GM12874 (cell line): ENCODE data around the gene SSBP2.

ENCODE experiments used
- CTCF ChIP-seq: IDR thresholded peaks from 2 replicates; pipeline ENCODE4 v1.5.1; 2011; ENCODE audit warnings: low read depth, mild to moderate bottlenecking, control low read depth, low read length, moderate library complexity; ENCODE audit not compliant: insufficient read depth

Gene SSBP2

GRCh38 chr5:81629986-81630385 lies 120.9 kb downstream of the SSBP2 start:
- no peak for TF ChIP-seq CTCF

GRCh38 chr5:81626524-81626923 lies 124.4 kb downstream of the SSBP2 start:
- no peak for TF ChIP-seq CTCF

- TF ChIP-seq CTCF, result no peak
Measured at GRCh38 chr5:81609810-81610375, 141.0 kb downstream of the SSBP2 start.

- no peak for TF ChIP-seq CTCF
Measured at GRCh38 chr5:81608976-81609375, 141.9 kb downstream of the SSBP2 start.

GRCh38 chr5:81607693-81608092 lies 143.2 kb downstream of the SSBP2 start:
- TF ChIP-seq CTCF, result no peak

GRCh38 chr5:81606150-81606549 lies 144.7 kb downstream of the SSBP2 start:
- no peak for TF ChIP-seq CTCF

- TF ChIP-seq CTCF, result no peak
Measured at GRCh38 chr5:81605299-81605698, 145.6 kb downstream of the SSBP2 start.
